HG02763 (cell line): Measurements from ENCODE around the gene TMEM54.
"Not testable (repeated sequence)": the region's sequence is repeated elsewhere in the genome, so short reads cannot be mapped to it uniquely, and the experiment has no call there.

ENCODE experiments used
- ATAC-seq: cut with Tn5 transposase; IDR thresholded peaks from one replicate; pipeline ENCODE4 v1.9.1; 2021; ENCODE audit warnings: mild to moderate bottlenecking, moderate library complexity; ENCODE audit not compliant: unreplicated experiment

The TMEM54 gene

GRCh38 chr1:32919811-32920733 is 18.9 kb upstream of the TMEM54 start:
- ATAC-seq: no peak

GRCh38 chr1:32918179-32918578 is 17.0 kb upstream of the TMEM54 start:
- ATAC-seq: no peak

GRCh38 chr1:32917521-32917920 is 16.3 kb upstream of the TMEM54 start:
- ATAC-seq: no peak

- no peak for ATAC-seq
These were observed 14.8 kb upstream of the TMEM54 start for GRCh38 chr1:32915766-32916706.

- no peak for ATAC-seq
These were observed 9.1 kb upstream of the TMEM54 start for GRCh38 chr1:32910319-32910718.

- no peak for ATAC-seq
These were observed 6.2 kb upstream of the TMEM54 start for GRCh38 chr1:32907435-32907834.

- ATAC-seq: no peak
These were observed 5.5 kb upstream of the TMEM54 start for GRCh38 chr1:32906654-32907053.

GRCh38 chr1:32905588-32905987 is 4.4 kb upstream of the TMEM54 start:
- ATAC-seq: not testable (repeated sequence)

- ATAC-seq: no peak
These were observed 3.6 kb upstream of the TMEM54 start for GRCh38 chr1:32904797-32905196.

- ATAC-seq: no peak
These were observed 3.0 kb upstream of the TMEM54 start for GRCh38 chr1:32903991-32904785.

- ATAC-seq: no peak
These were observed 1.3 kb upstream of the TMEM54 start for GRCh38 chr1:32902535-32902920.

GRCh38 chr1:32901823-32902534 is 790 bp upstream of the TMEM54 start:
- ATAC-seq: no peak

- no peak for ATAC-seq
These were observed 726 bp downstream of the TMEM54 start for GRCh38 chr1:32900371-32900955.

- ATAC-seq: no peak
These were observed 1.4 kb downstream of the TMEM54 start for GRCh38 chr1:32899586-32900296.

GRCh38 chr1:32898958-32899357 is 2.2 kb downstream of the TMEM54 start:
- ATAC-seq: no peak

- ATAC-seq: no peak
These were observed 3.1 kb downstream of the TMEM54 start for GRCh38 chr1:32898056-32898455.

GRCh38 chr1:32897082-32898049 is 3.8 kb downstream of the TMEM54 start:
- no peak for ATAC-seq

GRCh38 chr1:32896451-32896850 is 4.7 kb downstream of the TMEM54 start:
- no peak for ATAC-seq
